Thoracic aorta (tissue), 2 donors: ENCODE results near the gene CCDC40. TPM values are rescaled to one million over a fixed set of nuclear protein-coding genes. Genes with fewer than 3 reads are reported as not detected.

Experiments
- ATAC-seq: fragments of 150-250 bp; one replicate; pipeline ENCODE4 v1.8.0; 2017; ENCODE audit warnings: low read depth; ENCODE audit not compliant: insufficient number of reproducible peaks, low FRiP score
- DNase-seq: peaks from one replicate; pipeline ENCODE4 v3.0.0-alpha.2; 2020; ENCODE audit warnings: low spot score
- H3K27ac ChIP-seq, 2 donors: fragments of 200-600 bp; sonication (generic); 1 replicate in 1 of 2; 2 replicates in 1 of 2; pipeline ENCODE4 v1.5.1; 2016; ENCODE audit warnings: mild to moderate bottlenecking in 2 of 2, moderate library complexity in 2 of 2
- H3K27me3 ChIP-seq: fragments of 200-600 bp; sonication (generic); replicated peaks from 2 replicates; pipeline ENCODE4 v1.6.0; 2016; ENCODE audit warnings: mild to moderate bottlenecking; ENCODE audit not compliant: insufficient read depth
- H3K36me3 ChIP-seq: fragments of 200-600 bp; sonication (generic); one replicate; pipeline ENCODE4 v1.5.1; 2016
- H3K4me1 ChIP-seq, 2 donors: fragments of 200-600 bp; sonication (generic); 1 replicate in 1 of 2; 2 replicates in 1 of 2; pipeline versions ENCODE4 v1.5.1 to v1.6.0; 2016; ENCODE audit warnings: low read depth in 2 of 2, mild to moderate bottlenecking in 1 of 2; ENCODE audit not compliant: control insufficient read depth in 1 of 2
- H3K4me3 ChIP-seq: fragments of 200-600 bp; sonication (generic); 2 replicates; pipeline ENCODE4 v1.5.1; 2016; ENCODE audit warnings: mild to moderate bottlenecking
- H3K9me3 ChIP-seq: fragments of 200-600 bp; sonication (generic); 2 replicates; pipeline ENCODE4 v1.5.1; 2016
- total RNA-seq, 2 donors: library from RNA; depleted of rRNA; stranded (reverse); fragments of >200 nt; gene quantifications; one replicate each; pipeline versions ENCODE4 v1.1.0 to v1.2.3, GENCODE V29; 2016
- TF ChIP-seq, protein P1 (sequence below): fragments of 200-600 bp; sonication (generic); IDR thresholded peaks from one replicate; pipeline ENCODE4 v1.5.1; 2019; ENCODE audit warnings: antibody characterized with exemption

CCDC40 gene
- total RNA-seq, 2 donors from 2014 or later: 4.4 to 6.5 TPM

DNA sequence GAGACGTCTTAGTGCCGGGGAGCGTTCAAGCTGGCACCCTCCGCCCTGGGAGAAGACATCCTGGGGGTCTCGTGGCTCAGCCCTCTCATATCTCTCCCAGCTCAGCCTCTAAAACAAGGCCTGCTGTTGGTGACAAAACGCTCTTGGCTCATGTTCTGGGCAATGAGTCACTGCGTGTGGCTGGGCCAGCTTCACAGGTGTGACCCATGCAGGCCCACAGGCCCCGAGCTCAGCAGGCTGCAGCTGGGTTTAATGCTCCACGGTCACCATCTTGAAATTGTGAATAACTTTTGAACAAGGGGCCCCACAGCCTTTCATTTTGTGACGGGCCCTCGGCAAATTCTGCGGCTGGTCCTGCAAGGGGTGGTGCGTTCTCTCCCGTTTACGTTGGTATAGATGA lies 87.3 kb downstream of the CCDC40 start:
- Histone ChIP-seq H3K4me3 (no peak overlapping the region), H3K27ac (no peak overlapping the region), H3K36me3 (no peaks in the 10 kb centered on the region), H3K27me3 (no peaks in the 10 kb centered on the region), H3K4me1 (no peaks in the 10 kb centered on the region), H3K9me3 (no peaks in the 10 kb centered on the region)
- no peak for ATAC-seq
- no peak for DNase-seq
- TF ChIP-seq, protein P1, sequence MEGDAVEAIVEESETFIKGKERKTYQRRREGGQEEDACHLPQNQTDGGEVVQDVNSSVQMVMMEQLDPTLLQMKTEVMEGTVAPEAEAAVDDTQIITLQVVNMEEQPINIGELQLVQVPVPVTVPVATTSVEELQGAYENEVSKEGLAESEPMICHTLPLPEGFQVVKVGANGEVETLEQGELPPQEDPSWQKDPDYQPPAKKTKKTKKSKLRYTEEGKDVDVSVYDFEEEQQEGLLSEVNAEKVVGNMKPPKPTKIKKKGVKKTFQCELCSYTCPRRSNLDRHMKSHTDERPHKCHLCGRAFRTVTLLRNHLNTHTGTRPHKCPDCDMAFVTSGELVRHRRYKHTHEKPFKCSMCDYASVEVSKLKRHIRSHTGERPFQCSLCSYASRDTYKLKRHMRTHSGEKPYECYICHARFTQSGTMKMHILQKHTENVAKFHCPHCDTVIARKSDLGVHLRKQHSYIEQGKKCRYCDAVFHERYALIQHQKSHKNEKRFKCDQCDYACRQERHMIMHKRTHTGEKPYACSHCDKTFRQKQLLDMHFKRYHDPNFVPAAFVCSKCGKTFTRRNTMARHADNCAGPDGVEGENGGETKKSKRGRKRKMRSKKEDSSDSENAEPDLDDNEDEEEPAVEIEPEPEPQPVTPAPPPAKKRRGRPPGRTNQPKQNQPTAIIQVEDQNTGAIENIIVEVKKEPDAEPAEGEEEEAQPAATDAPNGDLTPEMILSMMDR: no peak

DNA sequence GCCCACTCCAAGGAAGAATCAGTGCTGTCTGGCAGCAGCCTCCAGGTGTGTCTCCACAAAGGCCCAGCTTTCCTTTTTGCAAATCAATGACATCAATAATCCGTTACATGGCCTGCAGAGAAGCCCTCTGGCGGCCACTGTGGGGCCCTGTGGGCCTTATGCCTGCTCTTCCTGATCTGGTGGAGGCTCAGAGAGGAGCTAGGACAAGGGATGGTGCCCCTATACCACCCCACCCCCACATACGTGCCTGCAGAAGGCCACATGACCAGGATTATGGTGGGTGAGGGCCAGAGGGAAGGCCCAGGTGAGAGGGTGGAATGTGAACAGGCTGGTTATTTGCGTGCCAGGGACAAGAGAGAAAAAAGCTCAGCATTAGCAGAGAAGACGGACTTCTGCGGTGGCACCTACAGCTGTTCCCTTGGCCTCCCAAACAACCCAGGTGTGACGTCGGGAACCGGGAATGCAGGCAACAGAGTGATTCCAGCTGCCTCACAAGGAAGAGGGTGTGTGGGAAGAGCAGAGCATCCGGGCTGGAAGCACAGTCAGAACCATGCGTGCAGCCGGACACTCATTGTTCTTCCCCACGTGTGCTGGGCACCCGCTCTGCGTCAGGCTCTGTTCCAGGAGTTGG lies 88.0 kb downstream of the CCDC40 start:
- TF ChIP-seq, protein P1: no peak
- H3K4me1 ChIP-seq: no peaks in the 10 kb centered on the region
- DNase-seq (no peak), ATAC-seq (no peak)
- H3K36me3 ChIP-seq: no peaks in the 10 kb centered on the region
- H3K4me3 ChIP-seq: no peak overlapping the region
- no peaks in the 10 kb centered on the region for H3K9me3 ChIP-seq
- H3K27ac ChIP-seq: no peak overlapping the region
- no peaks in the 10 kb centered on the region for H3K27me3 ChIP-seq

DNA sequence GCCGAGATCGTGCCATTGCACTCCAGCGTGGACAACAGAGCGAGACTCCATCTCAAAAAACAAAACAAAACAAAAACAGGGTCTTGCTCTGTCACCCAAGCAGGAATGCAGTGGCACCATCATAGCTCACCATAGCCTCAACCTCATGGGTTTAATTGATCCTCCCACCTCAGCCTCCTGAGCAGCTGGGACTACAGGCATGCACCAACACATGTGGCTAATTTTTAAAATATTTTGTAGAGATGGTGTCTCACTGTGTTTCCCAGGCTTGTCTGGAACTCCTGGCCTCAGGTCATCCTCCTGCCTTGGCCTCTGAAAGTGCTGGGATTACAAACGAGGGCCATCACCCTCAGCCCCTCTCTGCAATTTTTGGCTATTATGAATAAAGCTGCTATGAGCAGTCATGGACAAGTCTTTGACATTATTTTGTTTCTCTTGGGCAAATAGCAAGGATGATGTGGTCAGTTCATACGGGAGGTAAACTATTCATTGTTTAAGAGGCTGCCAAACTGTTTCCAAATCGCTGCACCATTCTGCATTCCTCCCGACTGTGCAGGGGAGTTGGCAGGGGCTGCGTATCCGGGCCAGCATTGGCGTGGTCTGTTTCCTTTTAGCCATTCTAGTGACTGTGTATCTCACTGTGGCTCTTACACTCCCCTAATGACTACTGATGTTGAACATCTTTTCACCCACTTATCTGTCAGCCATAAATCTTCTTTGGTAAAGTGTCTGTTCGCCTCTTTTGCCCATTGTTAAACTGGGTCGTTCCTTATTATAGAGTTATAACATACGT lies 89.4 kb downstream of the CCDC40 start:
- Histone ChIP-seq H3K27ac (no peak overlapping the region), H3K4me1 (no peaks in the 10 kb centered on the region), H3K9me3 (no peaks in the 10 kb centered on the region), H3K27me3 (no peaks in the 10 kb centered on the region), H3K4me3 (no peak overlapping the region), H3K36me3 (no peaks in the 10 kb centered on the region)
- TF ChIP-seq, protein P1: no peak
- ATAC-seq (no peak), DNase-seq (no peak)

DNA sequence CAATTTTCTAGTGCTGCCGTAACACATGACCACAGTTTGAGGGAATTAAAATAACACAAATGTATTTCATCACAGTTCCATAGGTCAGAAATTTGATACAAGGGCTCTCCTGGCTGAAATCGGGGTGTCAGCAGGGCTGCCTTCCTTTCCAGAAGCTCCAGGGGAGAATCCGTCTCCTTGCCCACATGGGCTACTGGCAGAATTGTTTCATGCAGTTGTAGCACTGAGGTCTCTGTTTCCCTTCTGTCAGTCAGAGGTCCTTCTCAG lies 89.9 kb downstream of the CCDC40 start:
- Histone ChIP-seq H3K36me3 (no peaks in the 10 kb centered on the region), H3K27me3 (no peaks in the 10 kb centered on the region), H3K4me3 (no peak overlapping the region), H3K4me1 (no peaks in the 10 kb centered on the region), H3K9me3 (no peaks in the 10 kb centered on the region), H3K27ac (no peak overlapping the region)
- DNase-seq: no peak
- TF ChIP-seq, protein P1: no peak
- no peak for ATAC-seq

DNA sequence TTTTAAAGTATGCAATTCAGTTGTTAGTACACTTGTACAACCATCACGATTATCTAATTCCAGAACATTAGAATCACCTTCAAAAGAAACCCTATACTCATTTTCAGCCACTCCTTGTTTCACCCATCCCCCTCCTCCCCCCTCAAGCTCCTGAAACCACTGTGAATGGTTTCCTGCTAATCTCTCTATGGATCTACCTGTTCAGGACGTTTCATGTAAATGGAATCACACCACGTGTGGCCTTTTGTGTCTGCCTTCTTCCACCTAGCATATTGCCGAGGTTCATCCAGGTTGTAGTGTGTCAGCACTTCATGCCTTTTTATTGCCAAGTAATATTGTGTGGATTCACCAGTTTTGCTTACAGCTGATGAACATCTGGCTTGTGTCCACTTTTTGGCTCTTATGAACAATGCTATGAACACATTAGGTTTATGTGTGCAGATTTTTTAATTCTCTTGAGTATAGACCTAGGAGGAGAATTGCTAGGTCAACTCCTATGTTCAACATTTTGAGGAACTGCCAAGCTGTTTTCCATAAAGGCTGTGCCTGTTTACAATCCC lies 92.6 kb downstream of the CCDC40 start:
- no peak overlapping the region for H3K4me3 ChIP-seq
- TF ChIP-seq, protein P1: no peak
- ATAC-seq: no peak

More for the DNA sequence above, 92.6 kb downstream of the CCDC40 start:
- Histone ChIP-seq H3K27ac (no peak overlapping the region), H3K9me3 (no peaks in the 10 kb centered on the region), H3K4me1 (no peaks in the 10 kb centered on the region), H3K27me3 (no peaks in the 10 kb centered on the region), H3K36me3 (peaks cover 9% of the 10 kb centered on the region)
- DNase-seq: no peak
